ENCODE results near the gene LEFTY1. TPM values are rescaled to one million over a fixed set of nuclear protein-coding genes. Genes with fewer than 3 reads are reported as not detected.

Gene LEFTY1
- total and polyA plus RNA-seq, 9 of the 15 experiments (the other 6 are each of a cell fraction or from before 2014, with no cell fraction given) = 0.07 to 0.24 (median 0.17) TPM; not detected in 5

DNA sequence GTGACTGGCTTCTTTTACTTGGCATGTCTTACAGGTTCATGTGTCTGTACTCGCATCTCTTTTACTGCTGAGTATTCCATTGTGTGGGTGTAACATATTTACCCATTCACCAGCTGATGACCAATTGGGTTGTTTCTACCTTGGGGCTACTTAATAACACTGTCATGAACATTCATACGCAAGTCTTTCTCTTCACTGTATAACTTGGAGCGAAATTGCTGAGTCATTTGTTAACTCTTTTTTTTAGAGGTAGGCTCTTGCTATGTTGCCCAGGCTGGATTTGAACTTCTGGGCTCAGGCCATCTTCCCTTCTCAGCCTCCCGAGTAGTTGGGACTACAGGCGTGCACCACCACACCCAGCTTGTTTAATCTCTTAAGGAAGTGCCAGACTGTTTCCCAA is 28.6 kb upstream of the LEFTY1 start (continued):
- TF ChIP-seq, protein P1, sequence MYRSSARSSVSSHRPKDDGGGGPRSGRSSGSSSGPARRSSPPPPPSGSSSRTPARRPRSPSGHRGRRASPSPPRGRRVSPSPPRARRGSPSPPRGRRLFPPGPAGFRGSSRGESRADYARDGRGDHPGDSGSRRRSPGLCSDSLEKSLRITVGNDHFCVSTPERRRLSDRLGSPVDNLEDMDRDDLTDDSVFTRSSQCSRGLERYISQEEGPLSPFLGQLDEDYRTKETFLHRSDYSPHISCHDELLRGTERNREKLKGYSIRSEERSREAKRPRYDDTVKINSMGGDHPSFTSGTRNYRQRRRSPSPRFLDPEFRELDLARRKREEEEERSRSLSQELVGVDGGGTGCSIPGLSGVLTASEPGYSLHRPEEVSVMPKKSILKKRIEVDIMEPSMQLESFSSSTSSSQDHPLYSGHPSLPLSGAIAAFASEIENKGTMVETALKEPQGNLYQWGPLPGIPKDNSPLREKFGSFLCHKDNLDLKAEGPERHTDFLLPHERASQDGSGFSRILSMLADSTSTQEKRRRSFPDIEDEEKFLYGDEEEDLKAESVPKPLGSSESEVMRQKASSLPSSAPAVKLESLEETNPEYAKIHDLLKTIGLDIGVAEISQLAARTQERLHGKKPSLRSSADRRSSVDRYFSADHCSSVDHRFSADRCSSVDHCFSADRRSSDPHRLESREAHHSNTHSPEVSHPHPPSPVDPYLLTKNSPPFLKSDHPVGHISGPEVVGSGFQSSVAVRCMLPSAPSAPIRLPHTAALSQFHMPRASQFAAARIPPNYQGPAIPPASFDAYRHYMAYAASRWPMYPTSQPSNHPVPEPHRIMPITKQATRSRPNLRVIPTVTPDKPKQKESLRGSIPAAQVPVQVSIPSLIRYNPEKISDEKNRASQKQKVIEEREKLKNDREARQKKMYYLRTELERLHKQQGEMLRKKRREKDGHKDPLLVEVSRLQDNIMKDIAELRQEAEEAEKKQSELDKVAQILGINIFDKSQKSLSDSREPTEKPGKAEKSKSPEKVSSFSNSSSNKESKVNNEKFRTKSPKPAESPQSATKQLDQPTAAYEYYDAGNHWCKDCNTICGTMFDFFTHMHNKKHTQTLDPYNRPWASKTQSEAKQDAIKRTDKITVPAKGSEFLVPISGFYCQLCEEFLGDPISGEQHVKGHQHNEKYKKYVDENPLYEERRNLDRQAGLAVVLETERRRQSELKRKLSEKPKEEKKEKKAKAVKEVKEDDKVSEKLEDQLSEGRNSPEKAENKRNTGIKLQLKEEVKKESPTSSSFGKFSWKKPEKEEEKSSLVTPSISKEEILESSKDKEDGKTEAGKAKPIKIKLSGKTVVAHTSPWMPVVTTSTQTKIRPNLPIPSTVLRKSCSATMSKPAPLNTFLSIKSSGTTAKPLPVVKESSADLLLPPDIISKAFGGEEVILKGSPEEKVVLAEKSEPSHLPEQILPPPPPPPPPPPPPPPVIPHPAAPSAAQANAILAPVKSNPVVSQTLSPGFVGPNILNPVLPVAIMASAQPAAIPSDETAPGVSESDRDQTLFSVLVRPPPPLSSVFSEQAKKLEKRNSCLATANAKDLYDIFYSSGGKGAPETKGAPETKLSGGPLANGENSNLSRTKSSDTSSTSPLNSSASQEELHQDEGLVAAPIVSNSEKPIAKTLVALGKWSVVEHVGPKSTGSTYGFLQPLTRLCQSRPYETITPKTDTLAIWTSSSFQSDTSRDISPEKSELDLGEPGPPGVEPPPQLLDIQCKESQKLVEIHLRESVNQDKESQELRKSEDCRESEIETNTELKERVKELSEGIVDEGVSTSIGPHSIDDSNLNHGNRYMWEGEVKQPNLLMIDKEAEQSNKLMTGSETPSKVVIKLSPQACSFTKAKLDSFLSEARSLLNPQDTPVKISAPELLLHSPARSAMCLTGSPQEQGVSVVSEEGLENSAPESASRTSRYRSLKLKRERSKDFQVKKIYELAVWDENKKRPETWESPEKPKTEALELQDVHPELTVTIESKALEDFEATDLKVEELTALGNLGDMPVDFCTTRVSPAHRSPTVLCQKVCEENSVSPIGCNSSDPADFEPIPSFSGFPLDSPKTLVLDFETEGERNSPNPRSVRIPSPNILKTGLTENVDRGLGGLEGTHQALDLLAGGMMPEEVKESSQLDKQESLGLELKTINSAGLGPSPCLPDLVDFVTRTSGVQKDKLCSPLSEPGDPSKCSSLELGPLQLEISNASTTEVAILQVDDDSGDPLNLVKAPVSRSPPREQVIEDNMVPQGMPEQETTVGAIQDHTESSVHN (IDR thresholded peaks at IDR 0.05; ENCODE audit: borderline replicate concordance in 1 of 2, low read depth in 1 of 2) = no peak
- TF ChIP-seq, protein P2, sequence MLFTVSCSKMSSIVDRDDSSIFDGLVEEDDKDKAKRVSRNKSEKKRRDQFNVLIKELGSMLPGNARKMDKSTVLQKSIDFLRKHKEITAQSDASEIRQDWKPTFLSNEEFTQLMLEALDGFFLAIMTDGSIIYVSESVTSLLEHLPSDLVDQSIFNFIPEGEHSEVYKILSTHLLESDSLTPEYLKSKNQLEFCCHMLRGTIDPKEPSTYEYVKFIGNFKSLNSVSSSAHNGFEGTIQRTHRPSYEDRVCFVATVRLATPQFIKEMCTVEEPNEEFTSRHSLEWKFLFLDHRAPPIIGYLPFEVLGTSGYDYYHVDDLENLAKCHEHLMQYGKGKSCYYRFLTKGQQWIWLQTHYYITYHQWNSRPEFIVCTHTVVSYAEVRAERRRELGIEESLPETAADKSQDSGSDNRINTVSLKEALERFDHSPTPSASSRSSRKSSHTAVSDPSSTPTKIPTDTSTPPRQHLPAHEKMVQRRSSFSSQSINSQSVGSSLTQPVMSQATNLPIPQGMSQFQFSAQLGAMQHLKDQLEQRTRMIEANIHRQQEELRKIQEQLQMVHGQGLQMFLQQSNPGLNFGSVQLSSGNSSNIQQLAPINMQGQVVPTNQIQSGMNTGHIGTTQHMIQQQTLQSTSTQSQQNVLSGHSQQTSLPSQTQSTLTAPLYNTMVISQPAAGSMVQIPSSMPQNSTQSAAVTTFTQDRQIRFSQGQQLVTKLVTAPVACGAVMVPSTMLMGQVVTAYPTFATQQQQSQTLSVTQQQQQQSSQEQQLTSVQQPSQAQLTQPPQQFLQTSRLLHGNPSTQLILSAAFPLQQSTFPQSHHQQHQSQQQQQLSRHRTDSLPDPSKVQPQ (CRISPR knock-in tag; IDR thresholded peaks at IDR 0.05; ENCODE audit: borderline replicate concordance) = no peak
- TF ChIP-seq YBX1 (IDR thresholded peaks at IDR 0.05) (no peak), POLR2AphosphoS2 (IDR thresholded peaks at IDR 0.05; ENCODE audit: low read length) (peak; percentile 18; the same call in 1 of the 2 replicates), JUND (IDR thresholded peaks at IDR 0.05; ENCODE audit: borderline replicate concordance, low read depth, low read length) (no peak), JUND (tag; IDR thresholded peaks at IDR 0.05; ENCODE audit: borderline replicate concordance, low read depth, low read length) (no peak), ZNF583 (CRISPR knock-in tag; IDR thresholded peaks at IDR 0.05) (no peak), MTA3 (IDR thresholded peaks at IDR 0.05; ENCODE audit: borderline replicate concordance) (no peak), TBP (optimal IDR thresholded peaks at IDR 0.05; ENCODE audit: low read depth, low read length) (no peak), SIN3B (IDR thresholded peaks at IDR 0.05; ENCODE audit: low read depth) (no peak), CTBP1 (IDR thresholded peaks at IDR 0.05; ENCODE audit: borderline replicate concordance) (no peak), EZH2 (IDR thresholded peaks at IDR 0.05; ENCODE audit: borderline replicate concordance, low read depth, low read length) (no peak), MAFF (IDR thresholded peaks at IDR 0.05; ENCODE audit: low read length) (peak; percentile 95)
- TF ChIP-seq, protein P3, sequence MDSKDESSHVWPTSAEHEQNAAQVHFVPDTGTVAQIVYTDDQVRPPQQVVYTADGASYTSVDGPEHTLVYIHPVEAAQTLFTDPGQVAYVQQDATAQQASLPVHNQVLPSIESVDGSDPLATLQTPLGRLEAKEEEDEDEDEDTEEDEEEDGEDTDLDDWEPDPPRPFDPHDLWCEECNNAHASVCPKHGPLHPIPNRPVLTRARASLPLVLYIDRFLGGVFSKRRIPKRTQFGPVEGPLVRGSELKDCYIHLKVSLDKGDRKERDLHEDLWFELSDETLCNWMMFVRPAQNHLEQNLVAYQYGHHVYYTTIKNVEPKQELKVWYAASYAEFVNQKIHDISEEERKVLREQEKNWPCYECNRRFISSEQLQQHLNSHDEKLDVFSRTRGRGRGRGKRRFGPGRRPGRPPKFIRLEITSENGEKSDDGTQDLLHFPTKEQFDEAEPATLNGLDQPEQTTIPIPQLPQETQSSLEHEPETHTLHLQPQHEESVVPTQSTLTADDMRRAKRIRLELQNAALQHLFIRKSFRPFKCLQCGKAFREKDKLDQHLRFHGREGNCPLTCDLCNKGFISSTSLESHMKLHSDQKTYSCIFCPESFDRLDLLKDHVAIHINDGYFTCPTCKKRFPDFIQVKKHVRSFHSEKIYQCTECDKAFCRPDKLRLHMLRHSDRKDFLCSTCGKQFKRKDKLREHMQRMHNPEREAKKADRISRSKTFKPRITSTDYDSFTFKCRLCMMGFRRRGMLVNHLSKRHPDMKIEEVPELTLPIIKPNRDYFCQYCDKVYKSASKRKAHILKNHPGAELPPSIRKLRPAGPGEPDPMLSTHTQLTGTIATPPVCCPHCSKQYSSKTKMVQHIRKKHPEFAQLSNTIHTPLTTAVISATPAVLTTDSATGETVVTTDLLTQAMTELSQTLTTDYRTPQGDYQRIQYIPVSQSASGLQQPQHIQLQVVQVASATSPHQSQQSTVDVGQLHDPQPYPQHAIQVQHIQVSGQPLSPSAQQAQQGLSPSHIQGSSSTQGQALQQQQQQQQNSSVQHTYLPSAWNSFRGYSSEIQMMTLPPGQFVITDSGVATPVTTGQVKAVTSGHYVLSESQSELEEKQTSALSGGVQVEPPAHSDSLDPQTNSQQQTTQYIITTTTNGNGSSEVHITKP (IDR thresholded peaks at IDR 0.05; ENCODE audit: partially characterized antibody) = no peak

Data from K562 (cell line).